KBM-7 (cell line): Measurements from ENCODE around the gene PLSCR4.
A peak's percentile ranks its signal among the peaks of the same experiment; 100 is the strongest.

Experiments used
- DNase-seq: peaks from one replicate; pipeline ENCODE4 v3.0.0-alpha.2; 2015
- in situ Hi-C: fragments of 300-500 bp; cut with MboI; formaldehyde crosslinking; loops from 2 replicates; pipeline ENCODE4 v1.14.3; 2020; ENCODE audit warnings: low sequenced_read_pairs, low pct_unique_long_range_greater_than_20kb, mixed read lengths

PLSCR4 gene

DNA sequence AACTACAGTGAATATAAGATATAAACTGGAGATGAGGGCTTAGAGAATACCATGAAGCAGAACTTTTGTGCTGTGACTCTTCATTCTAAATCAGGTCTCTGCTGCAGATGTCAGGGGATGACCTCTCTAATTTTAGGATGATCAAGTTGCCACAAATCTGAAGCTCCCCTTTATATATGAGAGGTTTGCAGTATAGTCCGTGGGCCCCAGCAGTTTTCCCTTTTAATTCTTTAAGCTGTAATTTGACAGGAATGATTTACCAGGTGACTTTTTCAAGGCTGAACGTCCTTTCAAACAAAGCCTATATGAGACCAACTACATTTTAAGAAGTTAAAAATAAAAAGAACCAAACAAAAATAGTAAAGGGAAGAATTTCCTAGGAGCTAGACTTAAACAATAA lies 85.0 kb downstream of the PLSCR4 start:
- DNase-seq = no peak
- in situ Hi-C loops = no loop called here

DNA sequence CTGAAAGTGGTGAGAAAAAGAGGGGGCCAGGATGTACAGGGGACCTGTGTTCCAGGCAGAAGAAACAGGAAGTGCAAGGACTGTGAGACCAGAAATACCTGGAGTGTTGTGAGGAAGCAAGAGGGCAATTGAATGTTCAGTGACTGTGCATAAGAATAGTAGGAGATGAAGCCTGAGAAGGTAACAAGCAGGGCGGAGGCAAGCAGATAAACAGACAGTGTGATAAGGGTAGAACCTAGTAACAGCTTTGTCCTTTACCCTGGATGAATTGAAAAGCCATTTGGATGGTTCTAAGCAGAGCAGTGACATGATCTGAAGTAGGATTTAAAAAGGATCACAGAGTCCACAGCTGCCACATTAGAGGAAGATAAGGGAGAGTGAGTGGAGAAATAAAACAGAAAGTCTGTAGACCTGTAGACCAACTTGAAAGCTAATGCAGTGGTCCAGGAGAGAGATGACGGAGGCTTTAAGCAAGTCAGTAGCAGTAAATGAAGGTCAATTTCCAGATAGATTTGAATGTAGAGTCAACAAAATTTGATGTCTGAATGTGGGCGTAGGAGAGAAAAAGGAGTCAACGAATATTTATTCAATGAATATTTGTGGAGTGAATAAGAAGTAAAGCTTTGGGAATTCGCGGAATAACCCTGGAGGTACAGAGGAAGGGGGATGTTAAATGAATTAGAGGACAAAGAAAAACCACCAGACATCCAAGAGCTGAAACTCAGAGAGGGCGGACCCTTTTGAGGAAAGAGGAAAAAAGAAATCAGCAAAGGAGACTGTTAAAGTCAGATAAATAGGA lies 85.7 kb downstream of the PLSCR4 start:
- in situ Hi-C loops = no loop called here
- DNase-seq = no peak

DNA sequence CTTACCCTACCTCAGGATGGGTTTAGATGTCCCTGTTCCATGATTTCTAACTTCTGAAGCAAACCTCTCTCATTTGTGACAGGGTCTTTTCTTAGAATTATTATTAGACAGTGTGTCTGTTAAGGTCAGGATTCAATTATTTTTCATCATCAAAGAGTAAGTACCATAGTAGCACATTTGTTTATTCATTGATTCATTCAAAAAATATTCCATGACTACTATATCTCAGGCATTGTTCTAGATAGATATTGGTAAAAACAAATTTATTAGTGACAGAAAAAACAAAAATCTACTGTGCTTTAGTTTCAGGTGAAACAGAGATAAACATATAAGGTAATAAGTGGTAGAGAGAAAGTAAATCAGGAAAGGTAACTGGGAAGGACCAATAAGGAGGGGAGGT lies 86.4 kb downstream of the PLSCR4 start:
- in situ Hi-C loops = no loop called here
- DNase-seq = no peak

DNA sequence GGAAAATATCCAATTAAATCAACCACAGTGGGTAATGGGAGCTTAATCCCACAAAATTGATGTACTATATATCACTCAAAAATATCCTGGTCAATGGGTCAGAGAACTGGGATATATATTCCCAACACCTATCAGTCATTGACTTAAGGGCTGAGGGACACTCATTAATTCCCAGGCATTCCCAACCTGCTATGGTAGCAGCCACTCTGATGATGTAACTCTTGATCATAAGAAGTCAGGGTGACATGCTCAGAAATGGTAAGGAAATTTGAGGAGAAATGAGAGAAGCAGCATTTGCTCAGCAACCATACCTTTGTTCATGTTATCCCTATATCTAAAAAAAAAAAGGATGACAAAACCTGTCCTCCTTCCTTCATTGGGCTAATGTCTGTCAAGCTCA lies 86.8 kb downstream of the PLSCR4 start:
- DNase-seq = no peak
- in situ Hi-C loops = no loop called here

DNA sequence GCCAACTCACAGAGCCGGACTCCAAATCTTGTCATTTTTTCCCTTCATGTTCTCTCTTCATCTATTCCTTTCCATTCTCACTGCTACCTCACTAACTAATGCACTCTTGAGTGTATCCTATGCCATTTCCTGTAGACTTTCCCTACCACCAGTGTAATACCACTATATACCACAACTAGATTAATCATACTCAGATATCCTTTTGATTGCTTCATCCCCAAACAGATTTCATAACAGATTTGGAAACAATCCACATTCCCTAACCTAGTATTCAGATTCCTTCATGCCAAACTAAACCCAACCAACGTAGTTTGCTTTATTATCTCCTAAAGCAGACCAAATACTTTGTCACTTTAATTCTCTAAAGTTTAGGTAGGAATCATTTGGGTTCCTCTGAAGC lies 87.3 kb downstream of the PLSCR4 start:
- in situ Hi-C loops = no loop called here
- DNase-seq = no peak

DNA sequence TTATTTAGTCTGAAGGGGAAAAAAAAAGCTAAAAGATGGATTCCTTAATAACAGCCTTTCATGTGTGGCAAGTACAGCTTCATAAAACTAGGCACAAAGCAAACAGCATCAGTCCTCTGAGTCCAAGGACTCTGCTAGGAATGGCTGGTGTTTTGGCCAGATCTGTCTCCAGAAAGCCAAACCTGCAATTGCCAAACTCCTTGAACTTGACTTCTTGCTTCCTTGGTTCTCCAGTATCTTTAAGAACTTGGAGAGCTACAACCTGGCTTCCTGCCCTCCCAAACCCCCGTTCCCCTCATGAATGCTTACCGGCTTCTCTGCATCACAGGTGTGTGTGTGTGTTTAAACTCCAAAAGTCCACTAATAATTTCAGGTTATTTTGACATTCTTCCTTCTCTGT lies 88.3 kb downstream of the PLSCR4 start:
- in situ Hi-C loops = no loop called here
- DNase-seq = no peak

DNA sequence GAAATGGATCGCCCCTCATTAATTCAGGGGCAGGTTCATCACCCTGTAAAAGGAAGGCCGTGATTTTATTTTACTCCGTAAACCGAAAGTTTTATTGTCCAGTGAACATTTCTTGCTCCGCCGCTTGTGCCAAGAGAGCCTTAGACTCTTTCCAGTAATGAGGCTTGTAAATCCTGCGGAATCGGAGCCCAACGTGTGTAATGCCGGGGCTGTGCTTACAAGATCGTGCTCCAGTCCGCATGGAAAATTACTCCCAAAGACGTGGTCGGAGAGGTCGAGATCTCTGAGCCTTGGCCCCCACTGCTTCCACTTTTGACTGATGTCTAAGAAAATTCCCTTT lies 89.3 kb downstream of the PLSCR4 start:
- in situ Hi-C loops = no loop called here
- DNase-seq = no peak

DNA sequence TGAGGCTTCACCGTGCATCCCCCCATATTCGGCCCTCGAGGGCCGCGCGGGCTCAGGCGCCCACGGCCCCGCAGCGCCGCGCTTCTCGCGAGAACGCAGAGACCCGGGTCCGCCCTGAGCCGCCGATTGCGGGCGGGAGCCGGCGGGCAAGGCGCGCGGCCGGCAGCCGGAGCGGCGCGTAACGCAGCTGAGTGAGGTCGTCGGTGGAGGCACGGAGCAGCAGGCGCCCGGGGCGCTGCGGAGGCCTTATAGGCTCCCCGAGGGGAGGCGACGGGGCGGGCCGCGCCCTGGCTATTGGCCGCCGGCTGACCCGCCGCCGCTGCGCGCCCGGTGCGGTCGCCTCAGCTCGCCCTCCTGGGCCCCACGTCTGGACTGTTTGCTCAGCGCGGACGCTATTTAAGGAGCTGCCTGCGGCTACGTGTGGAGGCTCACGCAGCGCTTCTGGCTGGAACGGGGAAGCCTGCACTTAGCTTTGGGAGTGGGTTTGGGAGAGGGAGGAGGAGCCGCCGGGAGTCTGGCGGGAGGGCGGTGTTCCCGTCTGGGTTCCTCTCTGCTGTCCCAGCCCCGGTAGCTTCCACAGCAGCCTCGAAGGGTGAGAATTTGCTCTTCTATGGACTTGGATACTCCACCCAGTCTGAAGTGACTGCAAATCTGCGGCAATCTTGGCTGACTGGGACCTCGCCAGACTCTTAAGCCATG lies 89.8 kb downstream of the PLSCR4 start, which contains the start of gene PLOD2:
Gene PLOD2 (minus strand): TSS at position 221 of the 699 bp plus-strand sequence. CDS start 195 bp downstream, at position 26.
- DNase-seq = peak; percentile 24
- in situ Hi-C loops = no loop called here

DNA sequence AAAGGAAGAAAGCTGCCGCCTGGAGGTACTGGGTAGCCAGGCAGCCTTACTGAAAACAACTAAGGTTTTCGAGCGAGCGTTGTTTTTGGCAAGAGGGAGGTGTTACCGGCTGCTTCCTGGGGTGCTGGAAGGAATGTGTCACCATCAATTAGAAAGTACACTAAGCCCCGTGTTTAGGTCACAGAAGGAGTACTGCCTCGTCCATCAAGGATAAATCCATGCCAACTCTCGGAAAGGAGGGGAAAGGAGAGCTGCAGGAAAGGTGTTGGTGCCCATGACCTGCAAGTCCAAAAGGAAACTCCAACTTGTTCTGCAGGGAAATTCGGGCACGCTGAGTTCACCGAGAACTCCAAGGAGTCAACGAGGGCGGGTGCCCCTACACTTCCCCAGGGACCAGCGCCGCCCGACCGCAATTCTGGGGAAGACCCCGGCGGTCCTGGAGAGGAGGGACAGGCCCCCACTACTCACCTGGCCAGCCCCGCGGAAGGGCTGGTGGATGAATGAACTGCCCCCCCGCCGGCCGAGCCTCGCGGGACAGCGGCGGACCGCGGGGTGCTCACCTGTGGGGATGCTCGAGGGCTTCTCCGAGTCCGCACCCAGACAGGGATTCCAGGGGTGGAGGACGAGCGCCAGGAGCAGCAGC lies 90.5 kb downstream of the PLSCR4 start:
- in situ Hi-C loops = no loop called here
- peak; percentile 46 for DNase-seq

DNA sequence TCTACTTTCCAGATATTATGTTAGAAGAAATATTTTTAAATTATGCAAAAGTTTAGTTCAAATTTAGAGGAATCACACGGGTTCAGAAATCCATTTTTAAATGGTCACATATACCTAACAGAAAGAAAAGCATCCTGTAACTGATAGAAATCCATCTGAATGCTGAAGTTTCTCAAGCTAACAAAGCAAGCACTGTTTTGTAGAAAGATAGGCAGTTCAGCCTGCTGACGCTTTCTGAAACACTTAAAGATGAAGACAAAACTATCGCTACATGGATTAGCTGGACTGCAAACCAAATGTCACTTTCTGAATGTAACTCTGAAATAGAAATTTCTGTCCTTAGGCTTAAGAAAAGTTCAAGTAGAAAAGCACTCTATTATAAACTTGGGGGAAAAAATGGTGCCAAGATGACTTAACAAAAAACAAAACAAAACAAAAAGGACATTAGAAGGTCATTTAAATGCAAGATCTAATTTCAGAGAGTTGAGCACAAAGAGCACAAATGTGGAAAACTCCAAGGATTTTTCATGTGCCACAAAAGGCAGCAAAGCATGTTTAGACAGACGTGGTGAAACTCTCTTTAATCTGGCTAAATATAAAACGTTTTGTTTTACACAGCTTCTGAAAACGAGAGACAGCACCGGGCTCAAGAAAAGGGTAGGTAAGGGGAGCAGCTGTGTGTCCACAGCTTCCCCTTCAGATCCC lies 91.1 kb downstream of the PLSCR4 start:
- in situ Hi-C loops = no loop called here
- no peak for DNase-seq

DNA sequence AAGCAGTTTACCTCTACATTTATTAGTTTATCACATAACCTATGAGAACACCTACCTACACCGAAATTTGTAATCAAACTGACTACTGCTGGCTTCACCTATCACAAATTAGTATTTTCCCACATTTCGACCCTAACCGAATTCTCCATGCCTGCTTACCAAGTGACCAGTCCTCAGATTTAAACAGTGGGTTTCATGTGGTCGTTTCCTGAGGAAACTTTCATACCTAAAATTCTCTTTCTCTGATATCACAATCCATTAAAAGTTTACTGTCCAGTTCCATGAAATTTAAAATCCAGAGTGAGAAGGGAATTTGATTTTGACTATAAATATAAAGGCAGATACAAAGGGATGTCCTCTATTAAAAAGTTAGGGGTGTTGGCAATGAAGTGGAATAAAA lies 91.9 kb downstream of the PLSCR4 start:
- no peak for DNase-seq
- in situ Hi-C loops = no loop called here

DNA sequence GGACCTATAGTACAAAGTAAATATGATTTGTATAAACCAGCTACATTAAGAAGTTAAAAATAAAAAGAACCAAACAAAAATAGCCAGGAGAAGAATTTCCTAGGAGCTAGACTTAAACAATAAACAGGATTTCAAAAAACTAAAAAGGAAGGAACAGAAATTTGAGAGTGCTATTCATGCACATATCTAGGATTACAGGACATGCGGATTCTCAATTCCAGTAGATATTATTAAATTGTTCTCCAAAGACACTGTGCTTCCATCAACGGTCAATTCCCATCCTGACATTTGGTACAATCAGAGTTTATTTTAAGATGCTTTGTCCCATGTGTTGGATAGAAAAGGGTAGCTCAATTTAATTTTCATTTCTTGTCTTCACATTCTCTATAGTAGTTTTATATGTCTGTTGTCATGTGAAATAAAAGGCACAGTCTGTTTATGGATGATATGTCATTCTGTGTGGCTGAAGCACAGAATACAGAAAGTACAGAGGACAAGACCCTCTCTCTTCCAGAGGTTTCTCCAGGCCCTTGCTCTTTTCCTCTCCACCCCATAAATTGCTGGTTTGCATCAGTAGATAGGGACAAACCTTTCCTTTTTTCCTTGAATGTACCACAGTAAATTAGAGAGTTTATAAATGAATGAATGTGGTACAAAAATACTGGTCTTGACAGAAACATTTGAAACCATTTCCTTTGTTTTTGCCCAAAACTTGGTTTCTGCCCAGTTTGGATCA lies 93.4 kb downstream of the PLSCR4 start:
- DNase-seq = no peak
- in situ Hi-C loops = no loop called here

DNA sequence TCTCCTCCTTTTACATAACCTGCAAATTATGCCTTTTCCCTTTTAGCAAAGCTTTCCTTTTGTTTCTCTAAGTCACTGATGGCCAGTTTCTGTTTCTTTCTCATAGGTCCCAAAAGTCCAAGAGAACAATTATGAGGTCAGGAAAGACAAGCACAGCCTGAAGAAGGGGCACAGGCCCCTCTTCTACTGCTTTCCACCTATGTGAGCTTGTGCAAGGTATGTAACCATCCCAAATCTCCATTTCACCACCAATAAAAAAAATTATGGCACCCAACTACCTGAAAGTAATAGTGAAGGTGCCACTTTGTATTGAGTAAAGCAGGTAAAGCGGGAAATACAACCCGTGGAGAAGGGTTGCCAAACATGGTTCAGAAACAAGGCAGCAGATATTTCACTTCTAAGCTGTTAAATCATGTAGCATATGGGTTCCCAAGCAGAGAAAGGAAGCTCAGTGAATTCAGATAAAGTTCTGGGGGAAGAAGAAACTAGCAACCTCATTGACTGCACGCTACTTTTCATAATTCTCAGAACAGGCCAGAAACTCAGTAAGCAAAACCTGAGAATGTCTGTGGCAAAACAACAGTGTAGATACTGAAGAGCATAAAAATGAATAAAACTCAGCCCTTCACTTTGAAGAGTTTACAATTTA lies 94.1 kb downstream of the PLSCR4 start:
- in situ Hi-C loops = no loop called here
- no peak for DNase-seq

DNA sequence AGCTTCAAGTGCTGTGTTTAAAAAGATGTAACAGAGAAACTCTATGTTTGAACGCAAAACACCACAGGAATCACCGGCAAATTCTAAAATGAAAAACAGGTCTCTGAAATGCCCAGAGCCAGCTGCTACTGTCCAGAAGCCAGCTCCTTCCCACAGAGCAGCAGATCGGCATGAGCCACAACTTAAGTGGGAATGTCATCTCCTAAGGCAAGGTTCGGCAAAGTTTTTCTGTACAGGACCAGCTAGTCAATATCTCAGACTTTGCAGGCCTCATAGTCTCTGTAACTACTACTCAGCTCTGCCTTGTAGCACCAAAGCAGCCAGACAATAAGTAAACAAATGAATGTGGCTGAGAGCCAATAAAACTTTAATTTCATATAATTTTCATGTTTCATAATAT lies 94.8 kb downstream of the PLSCR4 start:
- in situ Hi-C loops = no loop called here
- no peak for DNase-seq

DNA sequence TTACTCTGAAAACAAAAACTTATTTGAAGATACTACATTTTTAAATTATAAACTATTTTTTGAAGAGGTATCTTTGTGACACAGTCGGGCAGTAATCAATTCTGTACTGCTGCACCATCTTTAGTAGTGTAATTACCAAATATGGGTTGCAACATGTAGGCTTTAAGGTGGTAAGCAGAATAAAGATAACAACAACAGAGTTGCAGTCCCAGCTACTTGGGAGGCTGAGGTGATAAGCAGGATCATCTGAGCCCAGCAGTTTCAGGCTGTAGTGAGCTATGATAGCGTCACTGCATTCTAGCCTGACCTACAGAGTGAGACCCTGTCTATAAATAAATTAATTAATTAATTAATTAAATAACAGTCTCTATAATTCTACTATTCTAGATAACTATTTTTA lies 95.9 kb downstream of the PLSCR4 start:
- in situ Hi-C loops = no loop called here
- DNase-seq = no peak

DNA sequence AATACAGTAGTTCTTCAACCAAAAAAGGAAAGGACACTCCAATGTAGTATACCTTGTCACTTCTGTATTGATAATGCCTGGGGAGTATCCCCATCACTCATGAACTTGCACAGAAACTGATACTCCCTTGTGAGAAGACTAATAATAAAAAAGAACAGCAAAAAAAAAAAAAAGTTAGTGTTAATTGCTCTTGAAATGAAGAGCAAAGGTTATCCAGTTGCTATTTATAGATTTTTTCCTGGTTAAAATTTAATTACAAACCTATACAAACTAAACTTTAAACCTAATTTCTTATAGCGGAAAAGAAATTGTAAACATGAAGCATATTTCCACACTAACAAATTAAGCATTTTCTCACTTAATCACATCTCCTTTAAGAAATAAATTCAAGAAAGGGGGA lies 96.6 kb downstream of the PLSCR4 start:
- DNase-seq = no peak
- in situ Hi-C loops = no loop called here

DNA sequence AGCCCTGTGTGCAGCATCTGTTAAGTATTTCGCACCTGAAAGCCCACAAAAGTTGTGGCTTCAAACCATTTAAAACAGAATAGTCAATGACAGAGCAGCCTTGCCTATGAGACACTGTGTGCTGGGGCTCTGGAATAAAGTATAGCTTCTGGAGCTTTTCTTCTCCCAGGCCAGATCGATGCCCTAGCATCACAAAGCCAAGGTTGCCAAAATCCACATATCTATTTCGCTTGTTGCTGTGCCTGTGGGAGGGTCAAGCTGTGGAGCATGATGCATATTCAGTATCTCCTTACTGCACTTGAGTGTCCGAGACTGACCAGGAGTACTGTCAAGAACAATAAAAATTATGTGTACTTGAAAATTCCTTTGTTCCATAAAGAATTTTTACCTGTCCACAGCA lies 97.5 kb downstream of the PLSCR4 start:
- DNase-seq = no peak
- in situ Hi-C loops = no loop called here

DNA sequence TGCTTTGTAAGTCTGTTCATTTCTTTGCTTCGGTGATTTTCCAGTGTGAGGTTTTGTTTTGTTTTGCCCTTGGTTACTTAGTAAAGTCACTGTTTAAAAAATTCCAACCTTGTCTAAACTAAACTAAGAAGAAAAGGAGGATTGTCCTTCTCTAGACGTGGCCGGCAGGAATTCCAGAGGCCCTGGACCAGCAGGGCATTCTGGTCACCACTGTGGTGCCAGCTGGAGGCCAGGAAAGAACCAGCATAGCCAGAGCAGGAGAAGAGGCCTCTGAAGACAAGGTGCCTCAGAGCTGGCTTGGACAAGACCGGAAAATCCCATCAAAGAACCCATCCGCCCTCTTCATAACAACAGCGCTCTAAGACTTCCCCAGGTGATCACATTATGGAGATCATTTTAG lies 98.1 kb downstream of the PLSCR4 start:
- no peak for DNase-seq
- in situ Hi-C loops = no loop called here

DNA sequence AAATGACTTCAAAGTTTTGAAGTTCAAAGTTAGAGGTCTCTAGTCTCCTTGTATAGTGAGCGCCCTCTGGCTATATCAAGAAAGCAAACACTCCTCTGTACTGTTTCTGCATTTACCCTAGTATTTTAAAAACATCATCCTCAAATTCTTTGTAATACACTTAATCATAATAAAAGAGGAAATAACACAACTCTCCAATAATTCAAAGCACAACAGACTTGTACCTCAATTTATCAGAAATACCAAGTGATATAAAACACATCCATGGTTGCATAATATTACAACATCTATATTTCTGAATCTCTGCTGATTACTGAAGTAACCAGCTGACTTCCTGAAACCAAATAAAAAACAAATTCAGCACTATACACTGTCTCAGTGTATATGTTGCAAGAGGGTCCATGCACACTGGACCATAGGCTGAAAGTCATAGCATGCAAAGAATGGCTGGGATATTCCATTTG lies 102.4 kb downstream of the PLSCR4 start:
- no peak for DNase-seq
- in situ Hi-C loops = no loop called here
